GM21528 (cell line): ENCODE measurements around the gene CXCL17.

Experiments used
- ATAC-seq: cut with Tn5 transposase; IDR thresholded peaks from one replicate; pipeline ENCODE4 v1.9.1; 2021; ENCODE audit warnings: mild to moderate bottlenecking, moderate library complexity; ENCODE audit not compliant: unreplicated experiment, low FRiP score

The CXCL17 gene

GRCh38 chr19:42402376-42403116 lies 40.2 kb downstream of the CXCL17 start:
- ATAC-seq, result no peak

DNA sequence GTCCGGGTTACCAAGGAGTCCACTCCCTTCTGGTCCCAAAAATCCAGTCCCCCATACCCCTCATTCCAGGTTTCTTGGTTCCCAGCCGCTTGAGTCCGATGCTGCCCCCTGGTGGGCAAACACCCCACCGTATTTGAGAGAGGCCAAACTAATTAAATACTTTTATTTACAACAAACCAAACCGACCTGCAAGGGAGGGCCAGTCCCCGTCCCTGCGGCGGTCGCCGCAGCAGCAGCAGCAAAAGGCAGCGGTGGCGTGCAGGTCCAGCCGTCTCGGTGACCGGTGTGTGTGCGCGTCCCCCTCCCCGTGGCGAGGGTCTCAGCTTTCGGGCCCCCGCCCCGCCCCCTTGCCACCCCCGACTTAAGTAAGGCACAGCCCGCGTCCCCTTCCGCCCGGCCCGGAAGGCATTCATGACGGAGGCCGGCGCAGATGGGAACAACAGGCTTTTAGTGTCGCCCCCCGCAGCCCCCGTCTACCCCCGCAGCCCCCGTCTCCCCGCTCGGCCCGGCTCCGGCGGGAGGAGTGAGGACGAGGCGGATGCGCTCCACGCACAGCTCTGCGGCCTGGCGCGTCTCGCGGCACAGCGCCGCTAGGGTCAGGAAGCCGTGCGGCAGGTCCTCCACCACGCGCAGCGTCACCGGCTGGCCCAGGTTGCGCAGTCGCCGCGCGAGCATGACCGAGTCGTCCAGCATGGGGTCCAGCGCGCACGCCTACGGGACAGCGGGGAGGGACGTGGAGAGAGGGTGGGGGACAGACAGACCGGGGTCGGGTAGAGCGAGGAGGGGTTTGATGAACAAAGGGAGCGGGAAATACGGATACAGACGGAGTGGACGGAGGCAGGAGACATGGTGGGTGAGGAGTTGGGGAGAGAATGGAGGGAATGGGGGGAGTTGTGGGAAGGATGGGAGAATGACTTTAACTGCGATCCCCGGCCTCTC lies 41.1 kb downstream of the CXCL17 start:
- no peak for ATAC-seq

DNA sequence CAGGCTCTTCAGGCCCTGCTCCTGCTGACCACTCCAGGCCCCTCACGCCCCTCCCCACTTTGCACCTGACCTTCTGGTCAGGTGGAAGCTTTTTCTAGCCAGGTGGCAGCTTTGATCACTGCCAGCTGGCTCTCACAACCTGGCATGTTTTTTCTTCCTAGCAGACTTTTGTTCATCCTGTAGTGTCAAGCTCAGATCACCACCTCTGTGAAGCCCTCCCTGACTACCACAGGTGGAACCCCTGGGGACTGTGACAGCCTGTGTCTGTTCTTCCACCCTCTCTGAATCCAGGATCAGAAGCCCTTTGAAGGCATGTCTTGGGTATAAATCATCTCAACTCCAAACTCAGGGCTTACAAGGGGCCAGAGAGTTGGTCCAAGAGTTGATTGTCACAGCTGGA lies 42.3 kb downstream of the CXCL17 start:
- no peak for ATAC-seq

- ATAC-seq, result no peak
Observed at GRCh38 chr19:42397263-42398166, 45.2 kb downstream of the CXCL17 start.

DNA sequence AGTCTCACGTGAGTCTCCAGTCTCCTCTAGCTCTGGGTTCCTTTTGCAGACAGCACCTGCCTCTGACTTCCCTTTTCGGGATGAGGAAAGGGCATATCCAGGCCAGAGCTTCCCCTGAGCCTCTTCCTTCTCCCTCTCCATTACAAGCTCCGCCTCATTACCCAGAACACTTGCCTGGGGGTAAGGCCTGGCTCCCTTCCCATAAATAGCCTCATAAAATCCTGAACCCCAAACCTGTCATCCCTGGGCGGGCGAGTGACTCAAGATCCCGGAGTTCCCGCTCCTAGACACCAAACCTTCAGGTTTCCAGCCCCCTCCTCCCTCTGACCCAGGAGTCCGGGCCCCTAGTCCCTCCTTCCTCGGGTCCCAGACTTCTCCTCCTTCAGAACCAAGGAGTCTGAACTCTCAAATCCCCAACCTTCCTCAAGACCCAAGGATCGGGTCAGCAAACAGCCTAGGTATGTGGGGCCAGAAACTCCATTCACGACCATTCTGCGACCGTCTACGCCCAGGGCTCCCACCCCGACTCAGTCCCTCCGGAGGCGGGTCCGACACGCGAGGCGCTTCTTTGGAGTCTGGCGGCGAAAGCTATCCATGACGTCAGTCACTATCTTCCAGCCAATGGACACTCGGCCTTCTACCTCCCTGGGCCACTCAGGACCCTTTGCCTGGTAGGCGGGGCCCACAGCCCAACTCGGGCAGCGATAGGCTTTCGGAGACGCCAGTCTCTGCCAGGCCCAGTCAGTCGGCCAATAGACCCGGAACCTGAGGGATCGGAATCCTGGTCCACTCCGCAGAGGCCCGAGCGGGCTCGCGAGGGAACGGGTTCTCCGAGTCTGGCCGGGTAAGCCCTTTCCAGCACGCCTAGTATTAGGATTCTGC lies 46.1 kb downstream of the CXCL17 start:
- ATAC-seq, result peak; percentile 94

DNA sequence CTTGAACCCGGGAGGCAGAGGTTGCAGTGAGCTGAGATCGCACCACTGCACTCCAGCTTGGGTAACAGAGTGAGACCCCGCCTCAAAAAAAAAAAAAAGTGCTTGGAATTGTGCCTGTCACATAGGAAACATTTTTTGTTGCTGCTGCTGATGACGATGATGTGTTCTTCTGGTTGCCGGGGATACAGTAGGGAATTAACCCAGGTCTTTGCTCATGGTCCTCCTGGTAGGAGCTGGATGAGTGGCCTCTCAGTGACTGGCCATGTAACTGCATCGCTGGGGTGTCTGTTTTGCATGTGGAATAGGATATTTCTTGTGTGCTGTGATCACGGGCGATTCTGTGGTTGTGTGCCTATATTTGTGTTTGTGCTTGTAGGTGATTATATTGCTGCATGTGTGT lies 48.0 kb downstream of the CXCL17 start:
- ATAC-seq, result no peak

DNA sequence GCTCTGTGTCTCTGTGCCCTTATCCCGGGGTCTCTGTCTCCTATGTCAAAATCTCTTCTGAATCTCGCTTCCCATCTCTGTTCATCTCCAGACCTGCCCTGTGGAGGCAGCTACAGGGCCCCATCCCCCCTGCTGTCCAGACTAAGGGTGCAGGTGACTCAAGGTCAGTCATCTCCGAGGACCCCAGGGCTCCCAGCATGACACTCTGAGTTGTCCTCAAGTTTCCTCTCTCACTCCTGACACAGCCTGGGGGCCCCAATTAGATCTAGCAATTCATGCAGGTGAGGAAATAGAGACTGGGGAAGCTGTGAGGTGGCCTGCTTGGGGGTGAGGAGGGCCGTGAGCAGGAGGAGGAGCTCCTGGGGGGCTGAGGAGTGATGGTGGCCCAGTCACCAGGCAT lies 50.6 kb downstream of the CXCL17 start:
- no peak for ATAC-seq

GRCh38 chr19:42389899-42390298 lies 52.8 kb downstream of the CXCL17 start, which contains the start of gene CNFN:
Gene CNFN (minus strand): TSS chr19:42390297. CDS start chr19:42389037, 1,260 bp downstream.
- ATAC-seq, result no peak

GRCh38 chr19:42388851-42389489 lies 53.8 kb downstream of the CXCL17 start:
- no peak for ATAC-seq

DNA sequence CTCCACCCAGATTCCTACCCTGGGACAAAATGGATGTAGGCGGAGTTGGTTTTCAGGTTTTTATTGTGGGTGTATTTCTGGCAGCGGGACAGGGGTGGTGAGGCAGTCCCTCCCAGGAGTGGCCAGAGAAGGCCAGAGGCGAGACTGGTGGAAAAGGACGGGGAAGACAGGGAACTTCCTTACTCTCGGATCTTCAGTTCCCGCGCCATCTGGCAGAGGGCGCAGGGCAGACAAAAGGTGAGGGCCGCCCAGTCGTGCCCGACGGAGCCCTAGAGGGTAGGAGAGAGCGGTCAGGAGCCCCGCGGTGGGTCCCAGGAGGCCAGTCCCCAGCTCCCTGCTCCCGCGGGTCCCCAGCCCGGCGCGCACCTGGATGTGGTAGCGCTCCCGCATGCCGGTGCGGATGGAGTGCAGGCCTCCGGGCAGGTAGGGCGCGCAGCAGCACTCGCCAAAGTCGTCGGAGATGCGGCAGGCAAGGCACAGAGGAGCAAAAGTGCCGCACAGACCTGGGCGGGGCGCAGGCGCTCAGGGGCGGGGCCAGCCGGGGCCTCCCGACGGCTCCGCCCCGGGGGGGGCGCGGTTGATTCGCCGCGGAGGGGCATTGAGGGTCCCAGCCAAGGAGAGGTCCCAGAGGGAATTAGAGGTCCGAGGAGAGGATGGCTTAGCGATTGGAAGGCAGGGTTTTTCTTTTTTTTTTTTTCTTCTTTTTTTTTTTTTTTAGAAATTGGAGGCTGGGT lies 55.6 kb downstream of the CXCL17 start:
- no peak for ATAC-seq

GRCh38 chr19:42380155-42380554 lies 62.6 kb downstream of the CXCL17 start:
- ATAC-seq, result no peak
